ENCODE measurements around the gene NAP1L4. TPM values are rescaled to one million over a fixed set of nuclear protein-coding genes. Genes with fewer than 3 reads are reported as not detected.

The NAP1L4 gene
- total and polyA plus RNA-seq, 2 of the 4 experiments (the other 2 are of a cell fraction): 71.5 to 80.7 TPM

DNA sequence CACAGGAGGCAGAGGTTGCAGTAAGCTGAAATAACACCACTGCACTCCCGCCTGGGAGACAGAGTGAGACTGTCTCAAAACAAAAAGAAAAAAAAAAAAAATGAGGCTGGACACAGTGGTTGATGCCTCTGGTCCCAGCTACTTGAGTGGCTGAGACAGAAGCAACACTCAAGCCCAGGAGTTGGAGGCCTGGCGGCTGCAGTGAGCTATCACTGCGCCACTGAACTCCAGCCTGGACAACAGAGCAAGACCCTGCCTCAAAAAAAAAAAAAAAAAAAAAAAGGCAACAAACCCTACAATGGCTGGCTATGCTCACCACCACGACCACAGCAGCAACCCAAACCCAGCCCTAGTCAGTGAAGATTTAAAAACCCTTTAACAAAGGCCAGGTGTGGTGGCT lies 8.2 kb downstream of the NAP1L4 start:
- in situ Hi-C loops (cut with MboI; ENCODE audit: low sequenced_read_pairs): no loop called here
- H3K14ac ChIP-seq (replicated peaks; ENCODE audit: low read depth, low read length): no peak overlapping the region
- ChIA-PET CTCF (interaction anchor here (0.6 to 0.7 kb wide), 2 partner anchors 11 to 199 kb away, joined by 3 read pairs; no protein-coding TSS in a partner anchor), POLR2A (ENCODE audit: unreplicated experiment) (no interaction called here)
- H3K36me3 ChIP-seq (ENCODE audit: control insufficient read depth, insufficient read depth, low read length): peaks cover 8% of the 10 kb centered on the region
- H2BK15ac ChIP-seq (ENCODE audit: low read depth, low read length): no peak overlapping the region
- ATAC-seq (ENCODE audit: low read depth): no peak
- no peak for TF ChIP-seq FOS (IDR thresholded peaks at IDR 0.05; ENCODE audit: low read depth, low read length)
- TF ChIP-seq MXI1 (IDR thresholded peaks at IDR 0.05; ENCODE audit: borderline replicate concordance, low read depth, low read length): no peak
- no peak for TF ChIP-seq RCOR1 (IDR thresholded peaks at IDR 0.05; ENCODE audit: insufficient replicate concordance, low read length)
- TF ChIP-seq SMC3 (IDR thresholded peaks at IDR 0.05; ENCODE audit: low read depth, low read length): no peak
- TF ChIP-seq, protein P1, sequence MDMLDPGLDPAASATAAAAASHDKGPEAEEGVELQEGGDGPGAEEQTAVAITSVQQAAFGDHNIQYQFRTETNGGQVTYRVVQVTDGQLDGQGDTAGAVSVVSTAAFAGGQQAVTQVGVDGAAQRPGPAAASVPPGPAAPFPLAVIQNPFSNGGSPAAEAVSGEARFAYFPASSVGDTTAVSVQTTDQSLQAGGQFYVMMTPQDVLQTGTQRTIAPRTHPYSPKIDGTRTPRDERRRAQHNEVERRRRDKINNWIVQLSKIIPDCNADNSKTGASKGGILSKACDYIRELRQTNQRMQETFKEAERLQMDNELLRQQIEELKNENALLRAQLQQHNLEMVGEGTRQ (IDR thresholded peaks at IDR 0.05; ENCODE audit: low read depth, low read length): no peak
- no peak for TF ChIP-seq NFE2L2 (IDR thresholded peaks at IDR 0.05; ENCODE audit: low read depth, low read length)
- no peak for TF ChIP-seq MAZ (IDR thresholded peaks at IDR 0.05; ENCODE audit: borderline replicate concordance, low read depth, low read length)
- TF ChIP-seq BHLHE40 (IDR thresholded peaks at IDR 0.05; ENCODE audit: low read depth, low read length): no peak
- no peak for TF ChIP-seq CHD1 (IDR thresholded peaks at IDR 0.05; ENCODE audit: low read depth, low read length)
- H2AK5ac ChIP-seq (ENCODE audit: low read depth, low read length): no peak overlapping the region
- H2BK5ac ChIP-seq (ENCODE audit: low read depth, low read length, poor library complexity, severe bottlenecking): no peak overlapping the region
- H4K91ac ChIP-seq (ENCODE audit: insufficient read depth, low read depth, low read length): no peak overlapping the region
- H4K8ac ChIP-seq (ENCODE audit: low read depth in 2 of 2, low read length in 2 of 2): no peak overlapping the region
- no peak overlapping the region for H3K4me3 ChIP-seq (ENCODE audit: insufficient read depth, low read depth, low read length)
- no peak overlapping the region for H3K9ac ChIP-seq (ENCODE audit: low read depth, low read length)
- dilution Hi-C loops (cut with HindIII; ENCODE audit: low sequenced_read_pairs, unreplicated experiment): no loop called here
- H2AFZ ChIP-seq (replicated peaks; ENCODE audit: low read length, poor library complexity): no peak overlapping the region
- no peak overlapping the region for H3K27ac ChIP-seq (ENCODE audit: insufficient read depth, low read length)
- H3K27me3 ChIP-seq (ENCODE audit: control insufficient read depth, insufficient read depth, low read length): no peaks in the 10 kb centered on the region
- no peak overlapping the region for H3K18ac ChIP-seq (ENCODE audit: low read depth, low read length)
- 0 out of 2 replicates have a peak, but pooled peaks cover 20% of the 10 kb centered on the region for H3K9me1 ChIP-seq (ENCODE audit: insufficient read depth, low read length)
- WGBS, 2 experiments (ENCODE audit: extremely low coverage in 2 of 2, insufficient read length in 1 of 2): no CpG with 5 or more reads among the region's 4 CpGs
- no peak overlapping the region for H3K4ac ChIP-seq (ENCODE audit: low read depth, low read length)
- peaks cover 6% of the 10 kb centered on the region for H3K4me1 ChIP-seq (ENCODE audit: control insufficient read depth, insufficient read depth, low read length)
- no peak overlapping the region for H3K4me2 ChIP-seq (ENCODE audit: low read depth, low read length)
- H4K5ac ChIP-seq (ENCODE audit: low read depth, low read length): no peak overlapping the region
- H3K56ac ChIP-seq (ENCODE audit: extremely low read depth, insufficient read depth, low read length): no peak overlapping the region
- H3K23ac ChIP-seq (ENCODE audit: low read depth, low read length): no peak overlapping the region
- peaks cover 83% of the 10 kb centered on the region for H4K20me1 ChIP-seq (ENCODE audit: insufficient read depth, low read length)
- no TSS peak for BruUV-seq (replicated peaks)
- intact Hi-C loops (cut with micrococcal nuclease): no loop called here
- H2AK9ac ChIP-seq (replicated peaks; ENCODE audit: low read depth, low read length, poor library complexity): no peak overlapping the region
- H3K79me1 ChIP-seq (ENCODE audit: low read depth in 1 of 2, low read length in 2 of 2): peaks cover 14 to 41% of the 10 kb centered on the region in 2 experiments
- DNase-seq: no peak
- no peaks in the 10 kb centered on the region for H3K9me3 ChIP-seq (ENCODE audit: control insufficient read depth, insufficient read depth, low read length)
- no peak overlapping the region for H2BK120ac ChIP-seq (ENCODE audit: low read depth, low read length)
- H2BK20ac ChIP-seq (ENCODE audit: low read depth, low read length): no peak overlapping the region

Data from IMR-90 (cell line).